H9 (cell line): Measurements from ENCODE around the gene CNNM2. TPM values are rescaled to one million over a fixed set of nuclear protein-coding genes. Genes with fewer than 3 reads are reported as not detected.
"Not testable (repeated sequence)": the region's sequence is repeated elsewhere in the genome, so short reads cannot be mapped to it uniquely, and the experiment has no call there.

Experiments
- DNase-seq: peaks from one replicate; pipeline ENCODE4 v3.0.0-alpha.2; 2017
- H2AFZ ChIP-seq: one replicate; pipeline ENCODE4 v1.6.1; 2013; ENCODE audit warnings: mild to moderate bottlenecking, low read length, control low read depth, moderate library complexity
- H2AK5ac ChIP-seq: 2 replicates; pipeline ENCODE4 v1.6.1; 2013; ENCODE audit warnings: low read length, control low read depth, mixed read lengths; ENCODE audit not compliant: insufficient read length
- H2BK120ac ChIP-seq: one replicate; pipeline ENCODE4 v1.6.1; 2013; ENCODE audit warnings: low read depth, mild to moderate bottlenecking, low read length, control low read depth, inconsistent platforms; ENCODE audit not compliant: poor library complexity, severe bottlenecking
- H2BK12ac ChIP-seq: 2 replicates; pipeline ENCODE4 v1.6.1; 2013; ENCODE audit warnings: low read length, control low read depth, mixed read lengths, low read depth; ENCODE audit not compliant: insufficient read length
- H2BK15ac ChIP-seq: 2 replicates; pipeline ENCODE4 v1.6.1; 2013; ENCODE audit warnings: low read depth, low read length, control low read depth
- H2BK20ac ChIP-seq: one replicate; pipeline ENCODE4 v1.6.1; 2013; ENCODE audit warnings: low read depth, mild to moderate bottlenecking, low read length, control low read depth, inconsistent platforms; ENCODE audit not compliant: poor library complexity, severe bottlenecking
- H2BK5ac ChIP-seq: 2 replicates; pipeline ENCODE4 v1.6.1; 2013; ENCODE audit warnings: low read length, control low read depth, mixed read lengths; ENCODE audit not compliant: insufficient read length
- H3K14ac ChIP-seq: 2 replicates; pipeline ENCODE4 v1.6.1; 2013; ENCODE audit warnings: low read length, control low read depth; ENCODE audit not compliant: insufficient read depth
- H3K18ac ChIP-seq: 2 replicates; pipeline ENCODE4 v1.6.1; 2013; ENCODE audit warnings: low read depth, mild to moderate bottlenecking, mixed read lengths, low read length, control low read depth; ENCODE audit not compliant: insufficient read length
- H3K23ac ChIP-seq: 2 replicates; pipeline ENCODE4 v1.6.1; 2013; ENCODE audit warnings: low read length, control low read depth, mixed read lengths, low read depth; ENCODE audit not compliant: insufficient read length
- H3K23me2 ChIP-seq: 2 replicates; pipeline ENCODE4 v1.6.1; 2013; ENCODE audit warnings: low read depth, mild to moderate bottlenecking, mixed read lengths, low read length, control low read depth; ENCODE audit not compliant: insufficient read length, poor library complexity, severe bottlenecking
- H3K27ac ChIP-seq: 2 replicates; pipeline ENCODE4 v1.5.1; 2013; ENCODE audit warnings: low read length, control low read depth, mixed read lengths, low read depth; ENCODE audit not compliant: insufficient read length
- H3K27me3 ChIP-seq: 2 replicates; pipeline ENCODE4 v1.6.1; 2013; ENCODE audit warnings: low read length, control low read depth, inconsistent platforms; ENCODE audit not compliant: insufficient read depth
- H3K4ac ChIP-seq: 2 replicates; pipeline ENCODE4 v1.6.1; 2013; ENCODE audit warnings: low read depth, mild to moderate bottlenecking, control low read depth, inconsistent platforms, low read length, moderate library complexity
- H3K4me1 ChIP-seq: 2 replicates; pipeline ENCODE4 v1.6.1; 2013; ENCODE audit warnings: low read length, control low read depth, inconsistent platforms; ENCODE audit not compliant: insufficient read depth
- H3K4me2 ChIP-seq: 2 replicates; pipeline ENCODE4 v1.6.1; 2013; ENCODE audit warnings: low read length, control low read depth, mixed read lengths; ENCODE audit not compliant: insufficient read length, insufficient read depth
- H3K56ac ChIP-seq: 2 replicates; pipeline ENCODE4 v1.6.1; 2013; ENCODE audit warnings: low read depth, mild to moderate bottlenecking, mixed read lengths, low read length, control low read depth; ENCODE audit not compliant: insufficient read length
- H3K79me1 ChIP-seq: 2 replicates; pipeline ENCODE4 v1.6.1; 2013; ENCODE audit warnings: low read depth, mild to moderate bottlenecking, moderate library complexity, low read length, control low read depth, inconsistent platforms; ENCODE audit not compliant: insufficient read depth, poor library complexity, severe bottlenecking
- H3K79me2 ChIP-seq: 2 replicates; pipeline ENCODE4 v1.6.1; 2013; ENCODE audit warnings: low read length, control low read depth, inconsistent platforms; ENCODE audit not compliant: insufficient read depth
- H3K9ac ChIP-seq: 2 replicates; pipeline ENCODE4 v1.6.1; 2013; ENCODE audit warnings: low read length, control low read depth, mixed read lengths; ENCODE audit not compliant: insufficient read length; ENCODE audit errors: extremely low read depth
- H3K9me3 ChIP-seq: one replicate; pipeline ENCODE4 v1.6.1; 2013; ENCODE audit warnings: low read depth, low read length, inconsistent platforms; ENCODE audit not compliant: control insufficient read depth
- H3T11ph ChIP-seq: one replicate; pipeline ENCODE4 v1.6.1; 2013; ENCODE audit warnings: mild to moderate bottlenecking, low read length, control low read depth, inconsistent platforms
- H4K20me1 ChIP-seq: one replicate; pipeline ENCODE4 v1.6.1; 2013; ENCODE audit not compliant: control insufficient read depth, insufficient read length, insufficient read depth
- H4K5ac ChIP-seq: 2 replicates; pipeline ENCODE4 v1.6.1; 2013; ENCODE audit warnings: low read depth, mild to moderate bottlenecking, mixed read lengths, low read length, control low read depth; ENCODE audit not compliant: insufficient read length
- H4K8ac ChIP-seq: replicated peaks from 2 replicates; pipeline ENCODE4 v1.6.1; 2013; ENCODE audit warnings: low read length, control low read depth, mixed read lengths, low read depth; ENCODE audit not compliant: insufficient read length
- H4K91ac ChIP-seq: 2 replicates; pipeline ENCODE4 v1.6.1; 2013; ENCODE audit warnings: low read depth, mild to moderate bottlenecking, moderate library complexity, mixed read lengths, low read length, control low read depth; ENCODE audit not compliant: insufficient read length
- H3K27ac Mint-ChIP-seq, 3 experiments: 2 replicates in 2 of 3; 3 replicates in 1 of 3; pipeline ENCODE4 v1.8.0; 2020 to 2021; ENCODE audit warnings: mixed read lengths in 3 of 3, mild to moderate bottlenecking in 1 of 3, moderate library complexity in 1 of 3
- H3K27me3 Mint-ChIP-seq: 2 replicates; pipeline ENCODE4 v1.8.0; 2021; ENCODE audit warnings: low read depth, mild to moderate bottlenecking, moderate library complexity, mixed read lengths
- H3K36me3 Mint-ChIP-seq, 3 experiments: 2 replicates in 2 of 3; 3 replicates in 1 of 3; pipeline ENCODE4 v1.8.0; 2020 to 2021; ENCODE audit warnings: low read depth in 3 of 3, mixed read lengths in 3 of 3; ENCODE audit not compliant: insufficient read depth in 1 of 3
- H3K4me1 Mint-ChIP-seq, 2 experiments: 2 replicates each; pipeline ENCODE4 v1.8.0; 2020; ENCODE audit warnings: mixed read lengths in 2 of 2
- H3K4me3 Mint-ChIP-seq, 2 experiments: 2 replicates in 1 of 2; 3 replicates in 1 of 2; pipeline ENCODE4 v1.8.0; 2020 to 2021; ENCODE audit warnings: mild to moderate bottlenecking in 2 of 2, mixed read lengths in 2 of 2, moderate library complexity in 1 of 2
- H3K9me3 Mint-ChIP-seq, 2 experiments: 2 replicates in 1 of 2; 3 replicates in 1 of 2; pipeline ENCODE4 v1.8.0; 2020; ENCODE audit warnings: mild to moderate bottlenecking in 2 of 2, mixed read lengths in 2 of 2, moderate library complexity in 1 of 2
- CTCF ChIP-seq: fragments of 200-600 bp; sonication (generic); conservative IDR thresholded peaks from 3 replicates; pipeline ENCODE4 v1.8.0; 2021; ENCODE audit warnings: antibody characterized with exemption, mild to moderate bottlenecking
- WGBS: extraction: QIAGEN DNeasy Blood & Tissue Kit; methylation state at CpG from one replicate; pipeline ENCODE4 v1.1.7; 2013; ENCODE audit warnings: missing lambda C conversion rate, low lambda C conversion rate, mixed read lengths; ENCODE audit not compliant: insufficient read length; ENCODE audit errors: extremely low coverage; 5-methylcytosine and 5-hydroxymethylcytosine counted together
- total RNA-seq: library from RNA; stranded (reverse); gene quantifications from 2 replicates; pipeline ENCODE4 v1.2.1, GENCODE V29; 2021

Gene CNNM2
- total RNA-seq, 1 experiment from 2014 or later, result 17.5 TPM

GRCh38 chr10:102927311-102928010 lies 9.4 kb downstream of the CNNM2 start:
- Histone ChIP-seq H2AFZ (no peak overlapping the region), H3K4me2 (no peak overlapping the region), H3K4me1 (no peaks in the 10 kb centered on the region), H3K9ac (no peak overlapping the region), H2BK15ac (no peak overlapping the region), H4K8ac (no peak overlapping the region), H3K79me2 (no peaks in the 10 kb centered on the region; the same call in 1 of the 2 replicates), H4K20me1 (no peaks in the 10 kb centered on the region), H3K27me3 (no peaks in the 10 kb centered on the region), H3T11ph (no peak overlapping the region), H2BK20ac (no peak overlapping the region), H3K56ac (no peak overlapping the region), H4K91ac (no peak overlapping the region), H3K23me2 (no peaks in the 10 kb centered on the region), H3K27ac (no peak overlapping the region), H3K18ac (no peak overlapping the region), H4K5ac (no peak overlapping the region), H3K14ac (no peak overlapping the region), H3K23ac (no peak overlapping the region), H2BK12ac (no peak overlapping the region), H3K79me1 (peaks cover 4% of the 10 kb centered on the region), H3K9me3 (no peaks in the 10 kb centered on the region), H2BK120ac (no peak overlapping the region), H2AK5ac (no peak overlapping the region), H2BK5ac (no peak overlapping the region), H3K4ac (no peak overlapping the region)
- no peak overlapping the region for H3K27ac Mint-ChIP-seq
- peaks cover 10 to 14% (median 12%) of the 10 kb centered on the region in 3 experiments for H3K36me3 Mint-ChIP-seq
- TF ChIP-seq CTCF, result no peak
- peaks cover under 1 to 6% of the 10 kb centered on the region in 2 experiments for H3K4me1 Mint-ChIP-seq
- no CpG with 5 or more reads among the region's 12 CpGs for WGBS
- DNase-seq, result no peak
- H3K4me3 Mint-ChIP-seq, result no peak overlapping the region
- H3K27me3 Mint-ChIP-seq, result no peaks in the 10 kb centered on the region
- peaks cover 0 to 3% of the 10 kb centered on the region in 2 experiments; a peak in 3 of 5 replicates for H3K9me3 Mint-ChIP-seq

GRCh38 chr10:102928442-102928841 lies 10.3 kb downstream of the CNNM2 start:
- H4K8ac ChIP-seq, H3K4me1 Mint-ChIP-seq: not testable (repeated sequence)

More at GRCh38 chr10:102928442-102928841, 10.3 kb downstream of the CNNM2 start:
- not testable (repeated sequence) for H3K4me1 ChIP-seq, H4K5ac ChIP-seq, H3K18ac ChIP-seq, H3K4me3 Mint-ChIP-seq, H4K20me1 ChIP-seq, H2BK5ac ChIP-seq, H3K79me1 ChIP-seq, H3K9ac ChIP-seq, H3K4me2 ChIP-seq, H2BK15ac ChIP-seq, H3K23ac ChIP-seq, H2AFZ ChIP-seq, H2BK12ac ChIP-seq, H2BK20ac ChIP-seq, H3K23me2 ChIP-seq, DNase-seq, H3K4ac ChIP-seq, H4K91ac ChIP-seq, H3K27me3 Mint-ChIP-seq, H3T11ph ChIP-seq, H3K27ac ChIP-seq, H3K9me3 ChIP-seq, H2BK120ac ChIP-seq, H3K56ac ChIP-seq, H3K9me3 Mint-ChIP-seq, H3K27ac Mint-ChIP-seq, H3K14ac ChIP-seq, H2AK5ac ChIP-seq, H3K79me2 ChIP-seq, H3K27me3 ChIP-seq
- peaks cover 10 to 13% (median 12%) of the 10 kb centered on the region in 3 experiments for H3K36me3 Mint-ChIP-seq
- WGBS, result no CpG with 5 or more reads among the region's 5 CpGs
